Measurements from ENCODE around the gene AMER3. TPM values are rescaled to one million over a fixed set of nuclear protein-coding genes. Genes with fewer than 3 reads are reported as not detected.

AMER3 gene
- total and polyA plus RNA-seq, 2 experiments from 2014 or later, result not detected

- no peaks in the 10 kb centered on the region for H4K20me1 ChIP-seq (ENCODE audit: insufficient read depth)
- H3K36me3 ChIP-seq (ENCODE audit: low read depth), result no peaks in the 10 kb centered on the region
- no peak overlapping the region for H3K27ac ChIP-seq
- H3K4me1 ChIP-seq (ENCODE audit: insufficient read depth), result no peaks in the 10 kb centered on the region
- H3K79me2 ChIP-seq (ENCODE audit: insufficient read depth), result no peaks in the 10 kb centered on the region
- DNase-seq, result no peak
- no peak overlapping the region for H3K4me3 ChIP-seq
- in situ Hi-C loops (cut with MboI), result loop anchor here (10.0 kb wide), 1 partner anchor 69 kb away; no protein-coding TSS in a partner anchor
- 41 to 52% methylated on average over 4 of the region's 4 CpGs for WGBS, 2 experiments (ENCODE audit: low coverage in 1 of 2, low lambda C conversion rate in 2 of 2, missing lambda C conversion rate in 2 of 2)
- H3K4me2 ChIP-seq (ENCODE audit: unreplicated experiment), result no peak overlapping the region
- no peaks in the 10 kb centered on the region for H3K9me3 ChIP-seq (ENCODE audit: low read depth)
- H3K9me2 ChIP-seq (ENCODE audit: insufficient read depth), result no peaks in the 10 kb centered on the region
- H3K27me3 ChIP-seq (replicated peaks; ENCODE audit: insufficient read depth), result no peaks in the 10 kb centered on the region
- H3F3A ChIP-seq (ENCODE audit: insufficient read depth), result no peaks in the 10 kb centered on the region
- TF ChIP-seq EZH2phosphoT487 (IDR thresholded peaks at IDR 0.05; ENCODE audit: insufficient read depth, low read depth), result no peak
- TF ChIP-seq EZH2 (IDR thresholded peaks at IDR 0.05; ENCODE audit: insufficient read depth, poor library complexity, severe bottlenecking), result no peak
- H3K9ac ChIP-seq, result no peak overlapping the region
- no peak overlapping the region for H2AFZ ChIP-seq
Measured at GRCh38 chr2:130805613-130806012, 50.3 kb downstream of the AMER3 start.

DNA sequence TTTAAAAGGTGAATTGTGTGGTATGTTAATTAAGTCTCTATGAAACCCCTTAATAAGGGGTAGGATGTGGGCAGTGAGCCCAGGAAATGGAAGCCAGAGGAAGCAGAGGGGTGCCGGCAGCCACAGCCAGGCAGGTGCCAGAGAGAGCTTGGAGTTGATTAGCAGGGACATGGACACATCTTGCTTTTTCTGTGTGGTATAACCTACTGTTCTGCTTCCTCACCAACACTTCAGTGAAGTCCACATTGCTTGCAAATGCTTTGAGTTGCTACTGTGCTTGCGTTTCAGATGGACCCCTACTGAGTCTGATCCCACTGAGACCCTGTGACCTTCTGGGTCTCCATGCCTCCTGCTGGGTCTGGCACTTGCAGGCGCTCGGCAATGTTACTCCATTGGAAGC lies 51.0 kb downstream of the AMER3 start:
- Histone ChIP-seq H3K27me3 (replicated peaks; ENCODE audit: insufficient read depth) (no peaks in the 10 kb centered on the region), H3K4me1 (ENCODE audit: insufficient read depth) (no peaks in the 10 kb centered on the region), H3K9ac (no peak overlapping the region), H4K20me1 (ENCODE audit: insufficient read depth) (no peaks in the 10 kb centered on the region), H3K36me3 (ENCODE audit: low read depth) (no peaks in the 10 kb centered on the region), H2AFZ (no peak overlapping the region), H3K4me2 (ENCODE audit: unreplicated experiment) (no peak overlapping the region), H3K79me2 (ENCODE audit: insufficient read depth) (no peaks in the 10 kb centered on the region), H3F3A (ENCODE audit: insufficient read depth) (no peaks in the 10 kb centered on the region), H3K27ac (no peak overlapping the region), H3K9me3 (ENCODE audit: low read depth) (no peaks in the 10 kb centered on the region), H3K4me3 (no peak overlapping the region), H3K9me2 (ENCODE audit: insufficient read depth) (no peaks in the 10 kb centered on the region)
- TF ChIP-seq EZH2phosphoT487 (IDR thresholded peaks at IDR 0.05; ENCODE audit: insufficient read depth, low read depth), result no peak
- TF ChIP-seq EZH2 (IDR thresholded peaks at IDR 0.05; ENCODE audit: insufficient read depth, poor library complexity, severe bottlenecking), result no peak
- 70 to 72% methylated on average over 4 of the region's 4 CpGs for WGBS, 2 experiments (ENCODE audit: low coverage in 1 of 2, low lambda C conversion rate in 2 of 2, missing lambda C conversion rate in 2 of 2)
- DNase-seq, result no peak
- in situ Hi-C loops (cut with MboI), result loop anchor here (10.0 kb wide), 1 partner anchor 68 kb away; no protein-coding TSS in a partner anchor

GRCh38 chr2:130807659-130808385 lies 52.5 kb downstream of the AMER3 start:
- Histone ChIP-seq H3K9ac (no peak overlapping the region), H3K4me1 (ENCODE audit: insufficient read depth) (no peaks in the 10 kb centered on the region), H3K4me3 (no peak overlapping the region), H3K36me3 (ENCODE audit: low read depth) (no peaks in the 10 kb centered on the region), H3F3A (ENCODE audit: insufficient read depth) (no peaks in the 10 kb centered on the region), H2AFZ (no peak overlapping the region), H3K27me3 (replicated peaks; ENCODE audit: insufficient read depth) (no peaks in the 10 kb centered on the region; the same call in 1 of the 2 replicates), H3K9me2 (ENCODE audit: insufficient read depth) (no peaks in the 10 kb centered on the region), H4K20me1 (ENCODE audit: insufficient read depth) (no peaks in the 10 kb centered on the region), H3K79me2 (ENCODE audit: insufficient read depth) (no peaks in the 10 kb centered on the region), H3K27ac (no peak overlapping the region), H3K9me3 (ENCODE audit: low read depth) (no peaks in the 10 kb centered on the region), H3K4me2 (ENCODE audit: unreplicated experiment) (no peak overlapping the region)
- DNase-seq, result peak; percentile 24
- WGBS, 2 experiments (ENCODE audit: low coverage in 1 of 2, low lambda C conversion rate in 2 of 2, missing lambda C conversion rate in 2 of 2), result 3 to 5% methylated on average over 13 to 14 of the region's 14 CpGs
- in situ Hi-C loops (cut with MboI), result loop anchor here (10.0 kb wide), 1 partner anchor 67 kb away; no protein-coding TSS in a partner anchor
- TF ChIP-seq EZH2 (IDR thresholded peaks at IDR 0.05; ENCODE audit: insufficient read depth, poor library complexity, severe bottlenecking) (no peak), EZH2phosphoT487 (IDR thresholded peaks at IDR 0.05; ENCODE audit: insufficient read depth, low read depth) (no peak)

- no peak for DNase-seq
- TF ChIP-seq EZH2phosphoT487 (IDR thresholded peaks at IDR 0.05; ENCODE audit: insufficient read depth, low read depth), result no peak
- TF ChIP-seq EZH2 (IDR thresholded peaks at IDR 0.05; ENCODE audit: insufficient read depth, poor library complexity, severe bottlenecking), result no peak
- Histone ChIP-seq H2AFZ (no peak overlapping the region), H3K9me3 (ENCODE audit: low read depth) (no peaks in the 10 kb centered on the region), H3K27me3 (replicated peaks; ENCODE audit: insufficient read depth) (no peaks in the 10 kb centered on the region; the same call in 1 of the 2 replicates), H3K4me1 (ENCODE audit: insufficient read depth) (no peaks in the 10 kb centered on the region), H3F3A (ENCODE audit: insufficient read depth) (no peaks in the 10 kb centered on the region), H3K36me3 (ENCODE audit: low read depth) (no peaks in the 10 kb centered on the region), H3K9me2 (ENCODE audit: insufficient read depth) (no peaks in the 10 kb centered on the region), H3K4me3 (no peak overlapping the region), H4K20me1 (ENCODE audit: insufficient read depth) (no peaks in the 10 kb centered on the region), H3K9ac (no peak overlapping the region), H3K79me2 (ENCODE audit: insufficient read depth) (no peaks in the 10 kb centered on the region), H3K4me2 (ENCODE audit: unreplicated experiment) (no peak overlapping the region), H3K27ac (no peak overlapping the region)
- WGBS, 2 experiments (ENCODE audit: low coverage in 1 of 2, low lambda C conversion rate in 2 of 2, missing lambda C conversion rate in 2 of 2), result 65 to 69% methylated on average over 12 of the region's 12 CpGs
- in situ Hi-C loops (cut with MboI), result loop anchor here (10.0 kb wide), 1 partner anchor 66 kb away; no protein-coding TSS in a partner anchor
Measured at GRCh38 chr2:130808482-130809268, 53.3 kb downstream of the AMER3 start.
